ENCODE results near the gene GPRIN1.
A peak's percentile ranks its signal among the peaks of the same experiment; 100 is the strongest.

Gene GPRIN1

GRCh38 chr5:176564002-176564401 is 46.0 kb downstream of the GPRIN1 start:
- CTCF ChIA-PET: interaction anchor here (2.0 kb wide), 1 partner anchor 9 kb away, joined by 18 read pairs; no protein-coding TSS in a partner anchor

GRCh38 chr5:176562189-176562588 is 47.8 kb downstream of the GPRIN1 start:
- POLR2A ChIA-PET: no interaction called here
- no peaks in the 10 kb centered on the region for H3K9me3 ChIP-seq (ENCODE audit: control insufficient read depth, insufficient read depth, low read depth, low read length)
- no peaks in the 10 kb centered on the region for H3K4me1 ChIP-seq (ENCODE audit: control insufficient read depth, insufficient read depth, low read length)
- no peaks in the 10 kb centered on the region; a peak in 1 of 3 replicates for H3K36me3 ChIP-seq (ENCODE audit: control insufficient read depth in 2 of 2, insufficient read depth in 1 of 2, low read length in 2 of 2)
- no peak overlapping the region for H3K27ac ChIP-seq (ENCODE audit: extremely low read depth, low read depth, low read length)
- CTCF ChIA-PET: interaction anchor here (0.6 to 2.0 kb wide), 4 partner anchors 11 to 508 kb away, joined by 3 to 18 read pairs (median 4); no protein-coding TSS in a partner anchor
- H3K4me3 ChIP-seq (ENCODE audit: low read depth, low read length): no peak overlapping the region
- TF ChIP-seq ZFHX2 (tag by site-specific recombination; conservative IDR thresholded peaks at IDR 0.05): peak; percentile 100
- TF ChIP-seq EGR2 (tag by site-specific recombination; IDR thresholded peaks at IDR 0.05; ENCODE audit: low read depth): peak; percentile 99
- TF ChIP-seq ZNF837 (tag by site-specific recombination; IDR thresholded peaks at IDR 0.05): no peak

More at GRCh38 chr5:176564002-176564401, 46.0 kb downstream of the GPRIN1 start:
- POLR2A ChIA-PET: no interaction called here
- H3K4me1 ChIP-seq (ENCODE audit: control insufficient read depth, insufficient read depth, low read length): no peaks in the 10 kb centered on the region
- H3K27ac ChIP-seq (ENCODE audit: extremely low read depth, low read depth, low read length): no peak overlapping the region
- no peaks in the 10 kb centered on the region for H3K9me3 ChIP-seq (ENCODE audit: control insufficient read depth, insufficient read depth, low read depth, low read length)
- H3K36me3 ChIP-seq (ENCODE audit: control insufficient read depth in 2 of 2, insufficient read depth in 1 of 2, low read length in 2 of 2): no peaks in the 10 kb centered on the region
- TF ChIP-seq OVOL3 (tag by site-specific recombination; IDR thresholded peaks at IDR 0.05): no peak
- no peak for TF ChIP-seq ZNF549 (tag by site-specific recombination; IDR thresholded peaks at IDR 0.05)
- no peak for TF ChIP-seq ZFP41 (tag by site-specific recombination; IDR thresholded peaks at IDR 0.05; ENCODE audit: borderline replicate concordance)
- no peak for TF ChIP-seq IKZF3 (tag by site-specific recombination; IDR thresholded peaks at IDR 0.05)
- TF ChIP-seq ZXDB (tag by site-specific recombination; IDR thresholded peaks at IDR 0.05): no peak
- no peak for TF ChIP-seq ZNF169 (tag by site-specific recombination; IDR thresholded peaks at IDR 0.05)
- TF ChIP-seq ZBTB6 (tag by site-specific recombination; IDR thresholded peaks at IDR 0.05): no peak
- TF ChIP-seq KLF7 (tag by site-specific recombination; IDR thresholded peaks at IDR 0.05; ENCODE audit: borderline replicate concordance): no peak
- TF ChIP-seq ZNF791 (tag by site-specific recombination; IDR thresholded peaks at IDR 0.05): no peak
- TF ChIP-seq ZNF670 (tag by site-specific recombination; IDR thresholded peaks at IDR 0.05; ENCODE audit: low read depth): no peak
- TF ChIP-seq ZSCAN30 (tag by site-specific recombination; IDR thresholded peaks at IDR 0.05): no peak
- TF ChIP-seq ZNF707 (tag by site-specific recombination; IDR thresholded peaks at IDR 0.05): no peak
- no peak for TF ChIP-seq FEZF1 (tag by site-specific recombination; IDR thresholded peaks at IDR 0.05)
- TF ChIP-seq ZNF792 (tag by site-specific recombination; IDR thresholded peaks at IDR 0.05): no peak
- no peak overlapping the region for H3K4me3 ChIP-seq (ENCODE audit: low read depth, low read length)

GRCh38 chr5:176561259-176561658 is 48.7 kb downstream of the GPRIN1 start:
- Histone ChIP-seq H3K9me3 (ENCODE audit: control insufficient read depth, insufficient read depth, low read depth, low read length) (no peaks in the 10 kb centered on the region), H3K4me1 (ENCODE audit: control insufficient read depth, insufficient read depth, low read length) (no peaks in the 10 kb centered on the region), H3K4me3 (ENCODE audit: low read depth, low read length) (no peak overlapping the region), H3K36me3 (ENCODE audit: control insufficient read depth in 2 of 2, insufficient read depth in 1 of 2, low read length in 2 of 2) (no peaks in the 10 kb centered on the region; a peak in 1 of 3 replicates), H3K27ac (ENCODE audit: extremely low read depth, low read depth, low read length) (no peak overlapping the region)
- ChIA-PET POLR2A (no interaction called here), CTCF (interaction anchor here (0.7 to 0.9 kb wide), 2 partner anchors 12 to 18 kb away, joined by 4 to 6 read pairs; no protein-coding TSS in a partner anchor)
- TF ChIP-seq ZNF843 (tag by site-specific recombination; IDR thresholded peaks at IDR 0.05) (no peak), ZNF670 (tag by site-specific recombination; IDR thresholded peaks at IDR 0.05; ENCODE audit: low read depth) (no peak), ZNF223 (tag by site-specific recombination; IDR thresholded peaks at IDR 0.05) (no peak), ZNF184 (tag by site-specific recombination; IDR thresholded peaks at IDR 0.05) (no peak), ZNF157 (tag by site-specific recombination; IDR thresholded peaks at IDR 0.05) (no peak), ZNF629 (tag by site-specific recombination; IDR thresholded peaks at IDR 0.05) (no peak), HOXD13 (CRISPR knock-in tag; IDR thresholded peaks at IDR 0.05; ENCODE audit: borderline replicate concordance) (no peak), ZNF704 (tag by site-specific recombination; IDR thresholded peaks at IDR 0.05) (no peak), ZBTB21 (tag by site-specific recombination; IDR thresholded peaks at IDR 0.05) (no peak), ZNF654 (tag by site-specific recombination; IDR thresholded peaks at IDR 0.05; ENCODE audit: low read depth) (no peak), ZNF664 (tag by site-specific recombination; IDR thresholded peaks at IDR 0.05) (no peak), ELK4 (IDR thresholded peaks at IDR 0.05; ENCODE audit: borderline replicate concordance, low read depth, low read length) (no peak), ZNF16 (tag by site-specific recombination; IDR thresholded peaks at IDR 0.05; ENCODE audit: low read depth) (no peak), WT1 (tag by site-specific recombination; IDR thresholded peaks at IDR 0.05) (no peak), ZNF558 (tag by site-specific recombination; IDR thresholded peaks at IDR 0.05) (no peak), ZSCAN16 (tag by site-specific recombination; IDR thresholded peaks at IDR 0.05) (no peak)
